GM12865 (cell line): ENCODE measurements around the gene COL26A1.

Experiments used
- DNase-seq: peaks from one replicate; pipeline ENCODE4 v3.0.0; 2010; ENCODE audit warnings: low read depth
- H3K4me3 ChIP-seq: 2 replicates; pipeline ENCODE4 v1.5.1; 2011; ENCODE audit warnings: mild to moderate bottlenecking, low read depth, low read length, control low read depth
- CTCF ChIP-seq: IDR thresholded peaks from 2 replicates; pipeline ENCODE4 v1.5.1; 2011; ENCODE audit warnings: low read length, control low read depth, low read depth, inconsistent platforms; ENCODE audit not compliant: insufficient read depth; ENCODE audit errors: missing control alignments

COL26A1 gene

GRCh38 chr7:101379302-101379701 lies 16.6 kb downstream of the COL26A1 start:
- no peak for DNase-seq
- no peak for TF ChIP-seq CTCF
- no peak overlapping the region for H3K4me3 ChIP-seq

DNA sequence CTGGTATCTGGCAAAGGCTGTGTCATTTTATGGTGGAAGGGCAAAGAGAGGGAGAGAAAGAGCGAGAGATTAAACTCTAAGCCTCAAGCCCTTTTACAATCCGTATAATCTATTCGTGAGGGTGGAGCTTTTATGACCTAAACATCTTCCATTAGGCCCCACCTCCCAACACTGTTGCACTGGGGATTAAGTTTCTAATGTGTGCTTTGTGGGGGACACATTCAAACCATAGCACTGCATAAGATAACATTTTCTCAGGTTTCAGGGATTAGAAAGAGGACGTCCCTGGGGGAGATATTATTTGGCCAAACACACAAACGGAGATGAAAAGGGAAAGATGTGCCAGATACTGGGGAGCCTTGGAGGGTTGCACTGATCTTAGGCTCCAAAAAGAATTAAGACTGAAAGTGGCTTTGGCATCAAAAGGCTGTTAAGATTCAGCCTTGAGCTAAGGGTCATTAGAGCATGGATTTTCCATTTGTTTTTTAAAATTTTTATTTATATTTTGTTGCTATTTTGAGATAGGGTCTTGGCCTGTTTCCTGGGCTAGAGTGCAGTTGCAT lies 19.0 kb downstream of the COL26A1 start:
- no peak overlapping the region for H3K4me3 ChIP-seq
- TF ChIP-seq CTCF = no peak
- DNase-seq = no peak

DNA sequence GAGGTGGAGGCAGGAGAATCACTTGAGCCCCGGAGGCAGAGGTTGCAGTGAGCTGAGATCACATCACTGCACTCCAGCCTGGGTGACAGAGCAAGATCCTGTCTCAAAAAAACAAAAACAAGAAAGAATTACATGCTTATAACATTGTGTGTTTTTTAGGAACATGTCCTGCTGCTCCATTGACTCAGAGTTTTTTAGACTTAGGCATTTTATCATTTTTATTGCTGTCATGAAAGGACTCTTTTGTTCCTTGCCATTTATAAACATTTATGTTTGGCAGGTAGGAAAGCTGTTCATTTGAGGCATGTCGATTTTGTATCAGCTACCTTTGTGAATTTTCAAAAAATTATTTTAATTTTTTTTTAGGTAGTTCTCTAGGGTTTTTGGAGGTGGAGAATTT lies 20.3 kb downstream of the COL26A1 start:
- no peak overlapping the region for H3K4me3 ChIP-seq
- no peak for TF ChIP-seq CTCF
- DNase-seq = no peak

DNA sequence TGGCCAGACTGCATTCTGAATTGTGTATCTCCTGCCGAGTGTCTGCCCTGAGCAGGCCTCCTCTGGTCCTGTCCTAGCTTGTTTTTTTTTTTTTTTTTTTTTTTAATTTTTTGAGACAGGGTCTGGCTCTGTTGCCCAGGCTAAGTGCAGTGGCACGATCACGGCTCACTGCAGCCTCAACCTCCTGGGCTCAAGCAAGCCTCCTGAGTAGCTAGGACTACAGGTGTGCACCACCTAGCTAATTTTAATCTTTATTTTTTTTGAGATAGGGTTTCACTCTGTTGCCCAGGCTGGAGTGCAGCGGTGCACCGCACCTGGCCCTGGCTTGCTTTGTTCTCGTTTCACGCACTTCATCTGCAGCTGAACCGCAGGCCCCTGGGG lies 23.5 kb downstream of the COL26A1 start:
- TF ChIP-seq CTCF = no peak
- DNase-seq = no peak

GRCh38 chr7:101386558-101387231 lies 24.0 kb downstream of the COL26A1 start:
- no peak for TF ChIP-seq CTCF
- no peak for DNase-seq
- no peak overlapping the region for H3K4me3 ChIP-seq

More for the DNA sequence above, 23.5 kb downstream of the COL26A1 start:
- no peak overlapping the region for H3K4me3 ChIP-seq

DNA sequence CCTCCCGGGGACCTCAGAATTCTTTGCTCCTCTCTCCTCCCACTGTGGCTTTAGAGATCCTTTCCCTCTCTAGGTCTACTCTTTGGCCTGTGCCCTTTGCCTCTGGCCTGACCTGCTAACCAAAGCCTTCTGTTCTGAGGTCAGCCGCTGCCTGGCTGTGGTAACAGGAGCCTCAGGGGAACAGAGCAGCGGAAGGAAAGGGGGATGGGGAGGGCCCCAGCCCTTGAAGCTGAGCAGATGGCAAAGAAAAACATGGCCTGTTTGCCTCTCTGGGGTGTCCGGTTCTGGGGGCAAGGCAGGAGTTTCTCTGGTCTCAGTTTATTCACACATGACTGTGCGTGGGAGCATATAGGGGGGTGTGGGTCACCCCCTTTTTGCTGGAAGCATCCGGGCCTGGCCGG lies 28.2 kb downstream of the COL26A1 start:
- no peak for TF ChIP-seq CTCF
- DNase-seq = peak; percentile 91
- no peak overlapping the region for H3K4me3 ChIP-seq

DNA sequence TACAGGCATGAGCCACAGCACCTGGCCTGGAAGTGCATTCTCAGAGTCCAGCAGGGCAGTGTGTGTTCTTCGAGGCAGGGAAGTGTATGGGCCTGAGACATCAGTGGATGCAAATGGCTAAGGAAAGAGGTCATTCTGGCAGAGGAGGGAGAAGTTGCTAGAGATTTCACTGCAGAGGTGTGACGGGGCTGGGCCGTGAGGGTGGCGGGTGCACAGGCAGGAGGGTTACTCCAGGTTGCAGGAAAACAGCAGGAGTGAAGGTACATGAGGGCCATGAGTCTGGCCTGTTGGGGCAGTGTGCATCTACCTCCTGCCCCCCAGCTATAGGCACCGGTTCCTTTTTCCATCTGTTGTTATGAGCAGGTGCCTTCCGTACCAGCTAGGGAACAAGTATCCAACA lies 29.3 kb downstream of the COL26A1 start:
- DNase-seq = no peak
- no peak overlapping the region for H3K4me3 ChIP-seq
- TF ChIP-seq CTCF = no peak
